HCT116 (cell line): ENCODE results near the gene KIRREL2.

ENCODE experiments used
- CBX3 ChIP-seq: IDR thresholded peaks from 2 replicates; pipeline ENCODE4 v1.6.1; 2012; ENCODE audit warnings: low read depth
- POLR2A ChIP-seq: IDR thresholded peaks from 2 replicates; pipeline ENCODE4 v1.7.0; 2011; ENCODE audit warnings: borderline replicate concordance; ENCODE audit not compliant: insufficient read depth, insufficient read length; ENCODE audit errors: extremely low read depth
- REST ChIP-seq: IDR thresholded peaks from 2 replicates; pipeline ENCODE4 v1.6.1; 2012; ENCODE audit warnings: low read depth
- YY1 ChIP-seq: IDR thresholded peaks from 2 replicates; pipeline ENCODE4 v1.6.1; 2011; ENCODE audit warnings: low read length, low read depth, moderate library complexity, mild to moderate bottlenecking; ENCODE audit not compliant: insufficient replicate concordance; ENCODE audit errors: extremely low read depth

GRCh38 chr19:35885225-35885738 lies 28.6 kb downstream of the KIRREL2 start:
- no peak for TF ChIP-seq YY1
- no peak for TF ChIP-seq POLR2A
- TF ChIP-seq REST: no peak
- TF ChIP-seq CBX3: no peak
